ENCODE measurements around the gene TRAPPC3. TPM values are rescaled to one million over a fixed set of nuclear protein-coding genes. Genes with fewer than 3 reads are reported as not detected.

TRAPPC3 gene
- total and polyA plus RNA-seq, 9 of the 15 experiments (the other 6 are each of a cell fraction or from before 2014, with no cell fraction given), result 20.6 to 141 (median 112) TPM

- TF ChIP-seq HDAC1 (IDR thresholded peaks at IDR 0.05), result peak in 1 of 2 experiments; percentile 9; a peak in 1 of 4 replicates
- 0 out of 2 replicates have a peak, but pooled peaks have one; percentile 24 for TF ChIP-seq SOX6 (IDR thresholded peaks at IDR 0.05)
- TF ChIP-seq EP400 (IDR thresholded peaks at IDR 0.05), result peak; percentile 43; the same call in 1 of the 2 replicates
- TF ChIP-seq HSF4 (CRISPR knock-in tag; IDR thresholded peaks at IDR 0.05; ENCODE audit: borderline replicate concordance), result no peak
- 0 out of 2 replicates have a peak, but pooled peaks have one; percentile 5 for TF ChIP-seq ZNF740 (CRISPR knock-in tag; IDR thresholded peaks at IDR 0.05)
- TF ChIP-seq ZNF740 (tag; IDR thresholded peaks at IDR 0.05), result no peak
- no peak for TF ChIP-seq MTA1 (IDR thresholded peaks at IDR 0.05; ENCODE audit: borderline replicate concordance)
- TF ChIP-seq CHCHD3 (CRISPR knock-in tag; IDR thresholded peaks at IDR 0.05), result no peak
- peak; percentile 59; the same call in 1 of the 2 replicates for TF ChIP-seq TEAD4 (IDR thresholded peaks at IDR 0.05; ENCODE audit: low read length)
- no peak for TF ChIP-seq TEAD4 (CRISPR knock-in tag; IDR thresholded peaks at IDR 0.05; ENCODE audit: borderline replicate concordance)
- no peak for TF ChIP-seq ZFP36 (IDR thresholded peaks at IDR 0.05; ENCODE audit: low read depth, low read length, partially characterized antibody)
- TF ChIP-seq CREB1 (IDR thresholded peaks at IDR 0.05), result no peak
- TF ChIP-seq CREB1 (CRISPR knock-in tag; IDR thresholded peaks at IDR 0.05), result 0 out of 2 replicates have a peak, but pooled peaks have one; percentile 14
- peak in 1 of 3 experiments; percentile 22 for TF ChIP-seq YY1 (IDR thresholded peaks at IDR 0.05; ENCODE audit: borderline replicate concordance in 1 of 3, control insufficient read depth in 1 of 3, extremely low read depth in 1 of 3, insufficient read depth in 3 of 3, insufficient read length in 1 of 3, insufficient replicate concordance in 2 of 3, low read depth in 1 of 3, low read length in 2 of 3)
- 0 out of 2 replicates have a peak, but pooled peaks have one; percentile 81 for TF ChIP-seq PREB (CRISPR knock-in tag; IDR thresholded peaks at IDR 0.05)
- TF ChIP-seq EHMT2 (IDR thresholded peaks at IDR 0.05), result peak; percentile 13; the same call in 1 of the 2 replicates
- TF ChIP-seq GABPB1 (CRISPR knock-in tag; IDR thresholded peaks at IDR 0.05), result peak; percentile 58; the same call in 1 of the 2 replicates
These were observed 14.6 kb downstream of the TRAPPC3 start (continued) for GRCh38 chr1:36134505-36135329.

Data from K562 (cell line).